ENCODE results near the gene REM2. TPM values are rescaled to one million over a fixed set of nuclear protein-coding genes. Genes with fewer than 3 reads are reported as not detected.

Gene REM2
- total RNA-seq, 1 donor from 2014 or later: 1.4 TPM

DNA sequence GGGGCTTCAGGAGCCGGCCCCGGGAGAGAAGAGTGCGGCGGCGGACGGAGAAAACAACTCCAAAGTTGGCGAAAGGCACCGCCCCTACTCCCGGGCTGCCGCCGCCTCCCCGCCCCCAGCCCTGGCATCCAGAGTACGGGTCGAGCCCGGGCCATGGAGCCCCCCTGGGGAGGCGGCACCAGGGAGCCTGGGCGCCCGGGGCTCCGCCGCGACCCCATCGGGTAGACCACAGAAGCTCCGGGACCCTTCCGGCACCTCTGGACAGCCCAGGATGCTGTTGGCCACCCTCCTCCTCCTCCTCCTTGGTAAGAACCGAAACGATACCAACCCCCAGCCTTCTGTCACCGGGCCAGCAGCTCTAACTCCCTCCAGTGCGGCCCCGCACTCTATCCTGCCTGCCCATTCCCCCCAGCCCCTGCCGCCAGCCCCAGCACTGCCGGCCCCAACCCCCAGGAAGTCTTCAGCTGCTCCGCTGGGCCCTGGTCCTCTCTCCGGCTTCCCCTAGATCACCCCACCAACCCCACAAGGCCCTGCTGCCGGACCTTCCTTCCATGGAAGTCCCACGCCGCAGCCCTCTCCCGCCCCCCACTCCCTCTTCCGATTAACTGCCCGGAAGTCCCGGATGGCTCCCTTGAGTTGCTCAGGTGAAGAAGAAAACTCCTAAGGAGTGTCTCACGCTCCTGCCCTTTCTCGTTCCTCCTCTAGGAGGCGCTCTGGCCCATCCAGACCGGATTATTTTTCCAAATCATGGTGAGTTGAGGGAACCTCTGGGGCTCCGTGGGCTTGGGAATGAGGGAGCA lies 10.8 kb upstream of the REM2 start:
- Mint-ChIP-seq H3K27me3 (no peaks in the 10 kb centered on the region), H3K4me3 (peak overlapping the region; percentile 89), H3K4me1 (peaks cover 33% of the 10 kb centered on the region), H3K36me3 (ENCODE audit: low read depth) (peaks cover 45% of the 10 kb centered on the region), H3K27ac (peak overlapping the region; percentile 92), H3K9me3 (no peaks in the 10 kb centered on the region)
- intact Hi-C loops (cut with micrococcal nuclease): loop anchor here (1.0 to 5.0 kb wide), 5 partner anchors 15 to 185 kb away; partner anchors contain the start of genes CDH24 and HAUS4
- POLR2A ChIA-PET: interaction anchor here (0.5 to 4.7 kb wide), 26 partner anchors 8 to 1263 kb away, joined by 3 to 140 read pairs (median 6); partner anchors contain the start of genes ACIN1, C14orf119, DAD1 and MRPL52
- ATAC-seq (ENCODE audit: low read depth): peak; percentile 22
- TF ChIP-seq, protein P1, sequence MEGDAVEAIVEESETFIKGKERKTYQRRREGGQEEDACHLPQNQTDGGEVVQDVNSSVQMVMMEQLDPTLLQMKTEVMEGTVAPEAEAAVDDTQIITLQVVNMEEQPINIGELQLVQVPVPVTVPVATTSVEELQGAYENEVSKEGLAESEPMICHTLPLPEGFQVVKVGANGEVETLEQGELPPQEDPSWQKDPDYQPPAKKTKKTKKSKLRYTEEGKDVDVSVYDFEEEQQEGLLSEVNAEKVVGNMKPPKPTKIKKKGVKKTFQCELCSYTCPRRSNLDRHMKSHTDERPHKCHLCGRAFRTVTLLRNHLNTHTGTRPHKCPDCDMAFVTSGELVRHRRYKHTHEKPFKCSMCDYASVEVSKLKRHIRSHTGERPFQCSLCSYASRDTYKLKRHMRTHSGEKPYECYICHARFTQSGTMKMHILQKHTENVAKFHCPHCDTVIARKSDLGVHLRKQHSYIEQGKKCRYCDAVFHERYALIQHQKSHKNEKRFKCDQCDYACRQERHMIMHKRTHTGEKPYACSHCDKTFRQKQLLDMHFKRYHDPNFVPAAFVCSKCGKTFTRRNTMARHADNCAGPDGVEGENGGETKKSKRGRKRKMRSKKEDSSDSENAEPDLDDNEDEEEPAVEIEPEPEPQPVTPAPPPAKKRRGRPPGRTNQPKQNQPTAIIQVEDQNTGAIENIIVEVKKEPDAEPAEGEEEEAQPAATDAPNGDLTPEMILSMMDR (IDR thresholded peaks at IDR 0.05): no peak
- CTCF ChIA-PET: interaction anchor here (0.9 to 5.1 kb wide), 17 partner anchors 10 to 305 kb away, joined by 3 to 103 read pairs (median 5); partner anchors contain the start of genes AJUBA, OXA1L, RBM23 and REM2
- peak; percentile 69 for DNase-seq

GRCh38 chr14:22872833-22873520 lies 10.0 kb upstream of the REM2 start:
- TF ChIP-seq, protein P1 (IDR thresholded peaks at IDR 0.05): no peak
- ChIA-PET POLR2A (interaction anchor here (0.5 to 4.7 kb wide), 17 partner anchors 8 to 455 kb away, joined by 3 to 140 read pairs (median 6); partner anchors contain the start of genes ACIN1, C14orf119, DAD1 and MRPL52), CTCF (interaction anchor here (1.0 to 5.1 kb wide), 16 partner anchors 11 to 303 kb away, joined by 3 to 103 read pairs (median 6); partner anchors contain the start of genes AJUBA, HAUS4, OXA1L and PRMT5)
- Mint-ChIP-seq H3K27ac (peak overlapping the region; percentile 89), H3K36me3 (ENCODE audit: low read depth) (peaks cover 53% of the 10 kb centered on the region), H3K4me1 (peaks cover 33% of the 10 kb centered on the region), H3K27me3 (no peaks in the 10 kb centered on the region), H3K4me3 (peak overlapping the region; percentile 89), H3K9me3 (no peaks in the 10 kb centered on the region)
- intact Hi-C loops (cut with micrococcal nuclease): loop anchor here (1.0 to 5.0 kb wide), 5 partner anchors 14 to 184 kb away; partner anchors contain the start of genes CDH24 and HAUS4
- no peak for DNase-seq
- ATAC-seq (ENCODE audit: low read depth): no peak

DNA sequence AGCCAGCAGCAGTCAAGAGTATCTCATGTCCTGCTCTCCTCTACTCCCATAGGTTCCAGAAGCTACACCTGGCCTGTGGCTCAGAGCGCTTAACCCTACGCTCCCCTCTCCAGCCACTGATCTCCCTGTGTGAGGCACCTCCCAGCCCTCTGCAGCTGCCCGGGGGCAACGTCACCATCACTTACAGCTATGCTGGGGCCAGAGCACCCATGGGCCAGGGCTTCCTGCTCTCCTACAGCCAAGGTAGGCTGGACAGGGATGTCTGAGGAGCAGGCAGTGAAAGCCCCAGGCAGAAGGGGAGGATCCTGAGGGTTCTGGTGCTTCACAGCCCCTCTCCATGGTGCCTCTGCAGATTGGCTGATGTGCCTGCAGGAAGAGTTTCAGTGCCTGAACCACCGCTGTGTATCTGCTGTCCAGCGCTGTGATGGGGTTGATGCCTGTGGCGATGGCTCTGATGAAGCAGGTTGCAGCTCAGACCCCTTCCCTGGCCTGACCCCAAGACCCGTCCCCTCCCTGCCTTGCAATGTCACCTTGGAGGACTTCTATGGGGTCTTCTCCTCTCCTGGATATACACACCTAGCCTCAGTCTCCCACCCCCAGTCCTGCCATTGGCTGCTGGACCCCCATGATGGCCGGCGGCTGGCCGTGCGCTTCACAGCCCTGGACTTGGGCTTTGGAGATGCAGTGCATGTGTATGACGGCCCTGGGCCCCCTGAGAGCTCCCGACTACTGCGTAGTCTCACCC lies 7.8 kb upstream of the REM2 start:
- H3K27me3 Mint-ChIP-seq: no peaks in the 10 kb centered on the region
- ChIA-PET POLR2A (no interaction called here), CTCF (interaction anchor here (5.1 kb wide), 1 partner anchor 25 kb away, joined by 70 read pairs; no protein-coding TSS in a partner anchor)
- intact Hi-C loops (cut with micrococcal nuclease): no loop called here
- H3K9me3 Mint-ChIP-seq: no peaks in the 10 kb centered on the region
- H3K4me3 Mint-ChIP-seq: no peak overlapping the region
- no peak overlapping the region for H3K27ac Mint-ChIP-seq
- DNase-seq (no peak), ATAC-seq (ENCODE audit: low read depth) (no peak)
- H3K4me1 Mint-ChIP-seq: peaks cover 28% of the 10 kb centered on the region
- peaks cover 72% of the 10 kb centered on the region for H3K36me3 Mint-ChIP-seq (ENCODE audit: low read depth)
- TF ChIP-seq, protein P1 (IDR thresholded peaks at IDR 0.05): no peak

- Mint-ChIP-seq H3K27ac (no peak overlapping the region), H3K4me3 (no peak overlapping the region), H3K27me3 (no peaks in the 10 kb centered on the region), H3K36me3 (ENCODE audit: low read depth) (peaks cover 74% of the 10 kb centered on the region), H3K9me3 (no peaks in the 10 kb centered on the region), H3K4me1 (peaks cover 22% of the 10 kb centered on the region)
- ATAC-seq (ENCODE audit: low read depth) (no peak), DNase-seq (no peak)
- intact Hi-C loops (cut with micrococcal nuclease): no loop called here
- ChIA-PET POLR2A (no interaction called here), CTCF (no interaction called here)
- TF ChIP-seq, protein P1 (IDR thresholded peaks at IDR 0.05): no peak
These were observed 7.2 kb upstream of the REM2 start for GRCh38 chr14:22875748-22876319.

Measured in activated B cell treated with CpG ODN at 0.5 μM for 24 hours (primary cell).